GM19351 (cell line): ENCODE measurements around the gene SERTM1.

ENCODE experiments used
- ATAC-seq: cut with Tn5 transposase; IDR thresholded peaks from one replicate; pipeline ENCODE4 v1.9.1; 2021; ENCODE audit warnings: mild to moderate bottlenecking, moderate library complexity; ENCODE audit not compliant: unreplicated experiment

The SERTM1 gene

DNA sequence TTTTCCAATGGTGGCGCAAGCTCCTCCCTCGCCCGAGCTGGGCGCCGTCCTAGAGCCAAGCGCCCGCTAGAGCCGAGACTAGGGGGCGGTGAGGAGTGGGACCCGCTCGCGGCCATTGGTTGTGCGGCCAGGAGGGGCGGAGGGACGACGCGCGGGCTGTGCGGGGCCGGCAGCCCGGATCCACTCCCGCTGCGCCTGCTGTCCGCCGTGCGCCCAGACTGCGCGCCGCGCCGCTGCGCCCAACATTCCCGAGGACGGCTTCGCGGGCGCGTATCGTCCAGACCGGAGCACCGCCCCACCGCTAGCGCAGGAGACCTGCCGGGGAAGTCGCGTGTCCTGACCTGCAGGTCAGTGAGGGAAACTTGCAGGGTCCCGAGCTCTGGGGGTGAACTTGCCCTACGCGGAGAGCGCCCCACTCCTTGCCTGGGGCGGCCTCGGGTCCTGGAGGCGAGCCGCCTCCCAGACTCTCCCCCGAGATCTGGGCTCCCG is at the start of gene SERTM1:
Gene SERTM1, plus strand, starts transcription at position 183 of the 489 bp plus-strand sequence. CDS start 21,059 bp downstream, outside the sequence.
- ATAC-seq: no peak

DNA sequence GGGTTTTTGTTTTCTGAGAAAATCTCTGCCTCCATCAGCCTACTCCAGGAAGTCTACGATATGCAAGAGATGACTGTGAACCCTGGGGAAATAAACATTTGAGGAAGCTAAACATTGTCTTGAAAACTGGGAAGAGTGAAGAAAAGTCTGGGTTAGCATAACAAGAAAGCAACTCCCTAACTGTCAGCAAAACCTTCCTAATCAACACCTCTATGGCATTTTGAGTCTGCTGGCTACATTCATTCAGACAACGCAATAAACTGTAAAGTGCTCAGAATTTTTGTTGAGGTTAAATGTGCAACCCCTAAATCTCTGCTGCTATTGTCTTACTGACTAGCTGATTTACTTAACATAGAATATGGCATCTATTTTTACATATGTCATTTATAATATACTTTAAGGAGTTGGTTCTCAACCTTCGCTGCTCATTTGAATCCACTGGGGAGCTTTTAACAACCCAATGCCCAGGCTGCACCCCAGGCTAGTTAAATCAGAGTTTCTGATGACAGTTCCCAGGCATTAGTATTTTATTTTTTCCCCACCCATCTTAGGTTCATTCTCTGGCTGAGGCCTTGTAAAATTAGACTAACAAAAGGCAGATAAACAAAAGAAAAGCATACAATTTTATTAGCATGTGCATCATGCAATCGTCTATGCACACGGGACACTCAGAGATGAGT is 45.3 kb upstream of the SERTM1 start:
- no peak for ATAC-seq

DNA sequence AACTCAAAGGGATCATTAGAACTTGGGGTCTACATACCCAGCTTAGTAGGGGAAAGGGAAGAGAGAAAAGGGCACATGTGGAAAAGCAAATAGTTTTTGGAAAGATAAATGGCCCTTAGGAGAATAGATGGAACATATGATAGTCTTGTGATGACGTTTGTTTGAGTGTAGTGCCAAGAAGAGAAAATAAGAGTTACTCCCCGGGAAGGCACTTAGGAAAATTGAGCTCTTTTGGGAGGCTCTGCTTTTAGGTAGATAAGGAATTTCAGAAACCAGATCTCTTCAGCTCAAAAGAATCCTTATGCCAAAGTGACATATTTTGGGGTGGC is 44.8 kb upstream of the SERTM1 start:
- no peak for ATAC-seq

DNA sequence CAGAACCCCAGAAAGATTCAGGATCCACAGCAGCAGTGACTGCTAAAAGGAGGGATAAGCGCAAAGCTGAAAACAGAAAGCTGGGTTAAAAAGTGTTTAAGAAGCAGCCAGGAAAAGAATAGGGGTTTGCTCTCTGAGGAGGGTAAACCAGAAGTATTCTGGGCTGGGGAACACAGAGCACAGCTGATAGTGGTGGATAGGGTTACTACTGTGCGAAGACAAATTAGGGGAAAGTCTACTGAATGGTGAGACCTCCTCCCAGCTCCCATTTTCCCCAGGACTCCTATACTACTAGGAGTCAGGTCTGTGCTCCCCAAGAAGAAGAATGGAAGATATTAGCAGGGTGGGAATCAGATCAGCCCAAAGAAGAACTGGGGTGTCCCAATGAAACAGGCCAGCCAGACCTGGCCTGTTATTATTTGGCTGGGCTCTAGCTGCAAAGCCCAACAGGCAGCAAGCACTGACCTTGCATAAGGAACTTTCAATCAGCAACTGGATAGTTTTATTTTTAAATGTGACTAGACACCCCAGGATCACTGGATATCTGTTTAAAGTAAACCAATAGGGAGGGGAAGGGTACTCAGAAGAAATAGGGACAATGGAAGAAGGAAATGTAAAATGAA is 43.5 kb upstream of the SERTM1 start:
- no peak for ATAC-seq

DNA sequence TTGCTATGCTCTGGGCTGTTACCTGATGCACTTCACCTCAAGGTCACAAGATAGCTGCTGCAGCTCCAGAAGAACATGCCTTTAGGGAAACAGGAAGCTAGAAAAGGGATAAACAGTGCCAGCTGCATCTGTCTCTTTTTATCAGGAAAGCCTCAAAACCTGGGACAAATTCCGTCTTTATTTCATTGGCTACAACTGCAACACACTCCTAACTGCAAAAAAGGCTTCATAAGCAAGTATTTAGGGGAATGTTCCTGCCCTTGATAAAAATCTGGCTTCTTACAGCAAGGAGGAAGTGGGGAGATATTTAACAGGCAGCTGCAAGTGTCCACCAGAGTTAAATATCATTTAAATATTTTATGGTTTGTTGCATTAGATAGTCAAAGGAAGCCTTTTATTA is 34.2 kb upstream of the SERTM1 start:
- no peak for ATAC-seq

DNA sequence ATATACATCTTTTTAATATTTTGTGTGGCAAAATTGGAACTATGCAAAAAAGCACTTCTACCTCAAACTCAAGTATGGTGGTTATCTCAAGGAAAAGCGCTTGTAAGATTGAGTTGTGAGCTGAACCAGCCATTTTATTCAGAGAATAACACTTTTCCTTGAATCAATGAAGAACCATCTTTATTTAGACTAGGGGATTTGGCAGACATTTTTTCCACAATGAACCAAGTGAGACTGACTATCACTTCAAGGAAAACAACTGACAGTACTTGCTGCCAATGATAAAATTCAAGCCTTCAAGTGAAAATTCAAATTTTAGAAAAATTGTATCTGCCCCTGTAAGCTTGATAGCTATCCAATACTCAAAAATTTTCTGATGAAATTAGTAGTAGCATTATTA is 23.2 kb upstream of the SERTM1 start:
- no peak for ATAC-seq

DNA sequence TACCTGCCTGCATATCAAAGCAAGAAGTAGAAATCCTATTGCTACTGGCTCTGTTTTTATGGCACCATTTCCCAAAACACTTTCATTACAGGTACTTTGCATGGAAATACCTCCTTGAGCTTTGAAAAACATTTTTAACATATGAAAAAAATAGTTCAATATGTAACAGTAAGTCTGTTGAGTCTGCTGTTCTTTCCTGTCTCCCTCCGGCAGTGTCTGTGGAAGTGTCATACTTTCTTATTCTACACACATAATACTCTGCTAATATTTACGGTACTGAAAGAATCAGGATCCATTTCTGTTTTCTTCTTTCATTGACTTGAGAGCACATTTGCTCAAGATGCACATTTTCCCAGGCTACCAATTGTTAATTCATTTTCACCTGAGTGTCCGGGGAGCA is 8.2 kb upstream of the SERTM1 start:
- ATAC-seq: no peak

DNA sequence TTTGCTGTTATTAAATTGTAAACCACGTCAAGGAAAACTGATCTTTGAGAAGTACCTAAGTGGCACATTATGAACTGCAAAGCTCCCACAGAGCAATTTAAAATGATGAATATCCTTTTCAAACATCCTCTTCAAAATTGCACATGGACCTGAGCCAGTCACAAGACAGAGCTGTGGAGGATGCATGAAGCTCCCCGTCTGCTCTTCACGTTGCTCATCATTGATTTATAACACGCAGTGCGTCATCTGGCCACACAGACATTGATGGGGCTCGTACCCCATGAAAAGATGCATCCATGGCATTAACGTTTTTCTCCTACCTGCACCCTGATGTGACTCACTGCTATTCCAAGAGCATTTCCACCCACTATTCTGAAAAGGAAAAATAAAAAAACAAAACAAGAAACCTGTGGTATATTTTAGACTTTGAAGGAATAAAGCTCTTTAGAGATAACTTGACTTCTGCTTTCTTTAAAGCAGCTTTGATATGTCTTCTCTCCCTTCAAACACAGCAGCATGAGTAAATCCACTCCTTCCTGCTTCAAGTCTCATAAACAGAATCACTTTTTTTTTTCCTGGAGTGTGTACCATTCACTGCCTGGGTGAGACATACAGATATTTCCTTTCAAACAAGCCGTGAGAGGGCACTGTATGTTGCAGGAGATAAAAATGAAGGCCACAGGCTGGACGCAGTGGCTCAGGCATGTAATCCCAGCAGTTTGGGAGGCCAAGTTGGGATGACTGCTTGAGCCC is 7.2 kb upstream of the SERTM1 start:
- ATAC-seq: no peak

DNA sequence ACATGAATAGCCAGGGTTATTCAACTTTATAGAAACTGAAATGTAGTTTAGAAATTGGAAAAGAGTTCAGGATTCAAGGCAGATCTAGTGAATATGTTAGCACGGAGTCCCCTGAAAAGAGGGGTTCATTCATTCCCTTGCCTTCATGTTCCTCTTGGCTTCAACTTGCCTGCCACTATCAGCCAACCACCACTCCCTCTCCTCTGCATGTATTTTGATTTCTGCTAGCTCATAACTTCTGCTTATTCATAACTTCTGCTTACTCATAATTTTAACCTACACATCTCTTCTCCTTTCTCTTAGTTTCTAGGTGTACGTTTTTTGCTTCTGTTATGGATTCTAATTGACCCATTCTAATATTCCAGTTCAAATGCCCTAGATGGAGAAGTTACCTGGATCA is 5.5 kb upstream of the SERTM1 start:
- ATAC-seq: no peak

DNA sequence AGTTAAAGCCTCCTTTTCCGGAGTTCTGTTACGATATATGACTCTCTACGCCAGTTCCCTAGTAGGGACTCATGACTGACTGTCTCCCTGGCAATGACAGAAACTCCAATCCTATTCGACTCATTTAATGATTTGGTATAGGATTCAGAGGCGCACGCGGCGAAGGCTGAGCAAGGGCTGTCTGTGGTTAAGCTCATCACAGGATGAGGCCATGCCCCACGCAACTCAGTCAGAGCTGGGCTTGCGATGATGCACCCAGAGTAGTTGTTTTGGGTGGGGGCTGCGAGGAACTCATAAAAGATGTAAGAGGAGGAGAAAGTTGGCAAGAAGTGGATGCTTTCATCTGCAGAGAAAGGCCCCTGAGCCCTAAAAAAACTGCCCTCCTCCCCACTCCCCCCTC is 468 bp upstream of the SERTM1 start:
- no peak for ATAC-seq

DNA sequence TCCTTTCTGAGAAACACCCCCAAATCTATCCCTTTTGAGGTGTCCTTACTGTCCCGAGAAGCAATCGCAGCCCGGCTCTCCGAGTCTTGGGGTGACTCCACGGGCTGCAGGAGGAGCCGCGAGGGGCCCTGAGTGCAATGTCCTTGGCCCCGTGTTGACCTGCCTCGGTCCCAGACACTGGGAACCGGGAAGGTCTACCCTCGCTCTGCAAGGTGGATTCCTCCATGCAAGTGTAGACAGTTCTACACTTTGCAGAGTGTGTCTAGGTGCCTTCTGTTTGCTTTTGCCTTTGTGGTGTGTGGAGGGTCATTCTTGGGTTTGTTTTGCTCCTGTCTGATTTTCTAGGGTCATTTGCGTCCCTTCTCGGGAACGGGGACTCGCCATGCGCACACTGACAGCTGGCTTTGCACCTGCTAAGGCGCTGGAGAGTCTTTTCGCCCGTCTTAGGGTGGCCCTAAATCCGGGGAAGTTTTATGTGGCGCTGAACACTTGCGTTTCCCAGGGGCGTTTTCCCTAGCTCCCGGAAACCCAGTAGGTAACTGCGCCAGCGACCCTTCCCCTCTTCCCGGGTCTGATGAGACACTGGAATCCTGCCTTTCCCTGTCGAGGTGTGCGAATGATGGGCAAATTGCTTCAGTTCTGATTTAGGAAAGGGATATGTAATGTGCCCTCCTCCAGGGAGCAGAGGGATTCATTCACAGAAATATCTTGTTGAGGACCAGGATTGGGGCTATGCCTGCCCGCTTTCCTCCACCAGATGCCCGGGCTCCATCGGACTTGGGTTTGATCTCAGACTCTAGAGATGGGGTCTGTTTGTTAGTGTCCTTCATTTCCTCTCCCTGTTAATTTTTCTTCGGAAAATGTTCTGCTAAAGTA is 755 bp downstream of the SERTM1 start:
- ATAC-seq: no peak

DNA sequence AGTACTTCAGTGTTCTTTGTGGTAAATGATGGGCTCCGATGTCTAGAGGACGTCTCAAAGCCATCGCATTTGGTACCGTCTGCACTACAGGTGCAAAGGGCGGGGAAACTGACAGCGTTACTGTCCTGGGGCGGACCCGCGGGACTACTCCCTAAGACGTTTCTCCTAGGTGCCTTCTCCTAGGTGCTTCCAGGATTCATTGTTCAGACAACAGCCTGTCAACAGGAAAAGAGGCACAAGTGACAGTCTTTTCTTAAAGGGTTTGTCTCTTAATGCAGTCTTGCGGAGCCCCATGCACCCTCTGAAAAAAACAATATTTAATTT is 1.4 kb downstream of the SERTM1 start:
- ATAC-seq: no peak

DNA sequence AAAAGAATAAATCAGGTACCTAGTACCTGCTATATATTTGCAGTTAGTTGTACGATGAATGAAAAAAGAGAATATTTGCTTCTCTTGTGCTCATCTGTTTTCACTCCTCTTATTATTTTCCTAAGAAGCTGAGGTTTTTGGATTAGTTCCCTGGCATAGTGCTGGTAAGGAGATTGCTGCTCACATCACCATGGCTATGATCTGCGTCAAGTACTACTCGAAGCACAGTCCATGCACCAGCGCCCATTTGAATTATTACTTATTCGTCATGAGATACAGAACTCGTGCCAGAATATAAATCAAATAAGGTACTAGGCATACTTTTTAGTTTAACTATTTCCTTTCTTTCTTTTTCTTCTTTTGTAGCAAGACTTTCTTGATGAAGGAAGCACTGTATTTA is 7.1 kb downstream of the SERTM1 start:
- ATAC-seq: no peak

DNA sequence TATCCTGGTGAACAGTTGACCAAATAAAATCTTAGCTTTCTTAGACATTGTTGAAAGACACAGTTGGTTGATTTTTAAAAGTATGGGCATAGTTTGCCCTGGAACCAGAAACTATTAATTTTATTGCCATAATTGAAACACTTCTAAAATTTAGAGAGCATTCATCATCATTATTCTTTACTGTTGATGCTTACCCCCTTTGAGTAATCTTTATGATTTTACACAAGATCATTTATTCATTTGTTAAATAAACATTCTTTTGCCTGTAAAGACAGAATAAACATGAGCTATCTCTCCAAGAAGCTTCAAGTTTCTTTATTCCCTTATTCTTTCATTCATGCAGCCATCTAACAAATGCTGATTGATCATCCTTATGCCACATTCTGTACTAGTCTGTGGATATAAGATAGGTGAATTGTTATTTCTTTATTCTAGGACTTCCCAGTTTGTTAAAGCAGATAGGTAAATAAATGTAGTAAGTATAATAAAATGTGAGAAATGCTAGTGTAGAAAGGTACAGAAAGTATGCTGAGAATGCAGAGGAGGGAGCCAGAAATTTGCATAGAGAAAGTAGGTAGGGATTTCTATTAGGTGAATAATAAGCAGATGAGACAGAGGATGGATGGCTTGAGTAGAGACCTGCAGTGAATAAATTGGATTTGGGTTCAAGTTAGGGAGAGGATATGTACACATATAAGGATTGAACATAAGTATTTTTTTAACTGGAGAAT is 8.2 kb downstream of the SERTM1 start:
- no peak for ATAC-seq

DNA sequence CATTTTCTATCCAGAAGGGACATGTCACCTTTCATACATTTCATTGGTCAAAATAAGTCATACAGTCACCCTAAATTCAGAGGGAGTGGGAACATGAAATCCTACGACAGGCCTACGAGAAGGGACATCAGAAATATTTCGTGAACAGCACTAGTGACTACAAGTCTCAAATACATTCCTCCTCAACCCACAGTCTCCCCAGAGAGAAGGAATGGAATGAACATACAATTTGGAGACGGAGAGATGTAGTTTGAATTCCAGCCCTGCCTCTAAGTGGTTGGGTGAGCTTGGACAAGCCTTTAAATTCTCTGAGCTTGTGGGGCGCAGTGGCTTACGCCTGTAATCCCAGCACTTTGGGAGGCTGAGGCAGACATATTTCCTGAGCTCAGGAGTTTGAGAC is 9.9 kb downstream of the SERTM1 start:
- no peak for ATAC-seq

DNA sequence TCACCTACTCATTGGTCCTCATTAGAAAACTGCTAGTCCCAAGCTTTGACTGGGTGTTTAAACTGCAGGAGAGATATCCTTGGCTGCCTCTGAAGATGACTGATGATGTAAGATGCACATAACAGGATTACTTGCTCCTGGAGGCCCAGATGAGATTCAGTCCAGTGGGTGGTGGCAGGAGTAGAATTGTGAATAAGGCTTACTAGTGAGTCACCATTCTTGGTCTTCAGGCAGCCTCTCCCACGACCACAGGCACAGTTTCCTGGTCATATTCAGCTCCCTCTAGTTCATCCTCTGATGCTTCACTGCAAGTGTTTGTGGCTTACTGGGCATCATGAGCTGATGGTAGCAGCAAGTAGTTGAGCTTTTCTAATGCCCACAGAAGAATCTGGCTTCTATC is 12.1 kb downstream of the SERTM1 start:
- ATAC-seq: no peak

DNA sequence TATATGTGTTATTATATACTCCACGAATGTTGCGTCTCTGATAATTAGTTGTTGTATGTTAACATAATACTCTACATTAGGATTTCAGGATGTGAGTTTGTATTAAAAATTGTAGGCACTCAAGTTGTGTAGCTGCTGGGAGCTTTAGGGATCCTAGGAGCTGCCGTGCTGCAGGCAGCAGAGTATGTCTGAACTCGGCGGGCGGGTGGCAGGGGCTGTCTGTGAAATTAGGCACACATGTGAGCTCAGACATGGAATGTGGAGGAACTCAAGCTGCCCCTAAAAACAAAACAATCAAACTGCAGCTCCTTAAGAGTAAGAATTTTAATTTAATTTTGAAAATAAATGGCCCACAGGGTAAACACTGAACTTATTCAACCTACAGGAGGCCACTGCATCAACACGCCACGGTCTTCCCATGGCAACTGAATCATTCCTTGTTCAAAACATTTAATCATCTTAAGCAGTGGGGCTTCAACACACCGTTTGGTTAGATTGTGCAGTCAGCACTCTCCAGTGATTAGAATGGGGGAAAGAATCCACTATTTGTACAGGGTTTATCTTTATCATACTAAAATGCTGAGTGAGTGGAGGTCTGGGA is 22.7 kb downstream of the SERTM1 start:
- no peak for ATAC-seq

DNA sequence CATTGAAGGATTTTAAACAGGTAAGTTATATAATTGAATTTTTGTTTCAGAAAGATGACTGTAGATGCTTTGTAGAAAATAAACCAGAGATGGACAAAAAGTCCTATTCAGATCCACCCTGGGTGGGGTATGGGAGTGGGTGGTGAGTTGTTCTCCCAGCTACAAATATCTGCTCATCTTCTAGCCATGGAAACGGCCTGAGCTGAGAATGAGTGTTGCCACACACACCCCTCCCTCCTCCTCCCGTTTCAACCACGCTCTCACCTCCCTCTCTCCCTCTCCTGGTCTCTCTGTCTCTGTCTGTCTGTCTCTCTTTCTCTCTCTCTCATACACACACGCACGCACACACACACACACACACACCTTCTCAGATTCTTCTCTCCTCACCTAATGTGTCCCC is 26.4 kb downstream of the SERTM1 start:
- ATAC-seq: no peak

DNA sequence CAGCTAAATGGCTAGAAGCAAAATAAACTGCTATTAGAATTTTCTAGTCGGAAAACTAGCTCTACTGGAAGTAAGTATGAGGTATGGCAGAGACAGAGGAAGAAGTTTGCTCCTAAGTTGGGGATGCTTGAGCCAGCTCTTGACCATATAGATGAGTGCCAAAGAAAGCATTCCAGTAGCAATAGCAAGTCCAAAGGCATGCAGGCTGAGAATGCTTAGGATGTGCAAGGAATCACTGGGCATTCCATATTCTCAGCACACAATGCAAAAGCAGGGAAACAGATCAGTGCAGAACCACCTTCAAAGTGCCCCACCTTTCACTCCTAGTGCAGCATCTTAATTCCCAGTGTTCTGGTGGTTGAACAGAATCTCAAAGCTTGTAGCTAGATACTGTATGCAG is 32.9 kb downstream of the SERTM1 start:
- no peak for ATAC-seq

DNA sequence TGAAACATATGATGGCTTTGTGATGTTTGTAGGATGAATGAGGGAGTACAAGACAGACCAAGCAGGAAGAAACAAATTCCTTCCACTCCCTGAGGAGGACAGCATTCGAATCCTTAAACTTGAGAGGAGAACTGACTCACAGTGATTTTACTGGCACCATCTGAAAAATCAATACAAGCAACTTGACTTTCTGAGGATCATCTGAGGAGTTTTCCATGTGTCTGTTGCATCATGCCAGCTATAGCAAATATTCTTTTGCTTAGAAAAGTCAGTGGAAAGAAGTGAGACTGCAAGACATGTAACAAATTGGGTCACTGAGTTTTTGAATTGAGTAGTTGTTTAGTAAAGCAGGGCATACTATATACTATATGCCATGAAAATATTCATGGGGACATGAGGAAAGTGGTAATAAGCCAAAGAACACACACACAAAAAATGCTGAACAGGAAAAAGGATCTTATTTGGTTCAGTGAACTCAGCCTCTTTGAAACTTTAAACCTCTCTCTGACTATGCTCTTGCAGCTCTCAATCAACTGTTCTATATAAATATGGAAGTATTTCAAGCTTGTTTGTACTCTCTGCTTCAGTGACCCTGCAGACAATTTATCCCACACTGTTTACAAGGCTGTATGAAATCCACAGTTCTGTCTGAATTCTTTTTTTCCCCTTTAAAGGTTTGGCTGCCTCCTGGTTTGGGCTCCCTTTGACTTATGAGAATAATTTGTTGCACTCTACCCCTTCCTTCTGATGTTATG is 35.5 kb downstream of the SERTM1 start:
- ATAC-seq: no peak
